ENCODE data around the gene UBE4A. TPM values are rescaled to one million over a fixed set of nuclear protein-coding genes. Genes with fewer than 3 reads are reported as not detected.

Gene UBE4A
- total and polyA plus RNA-seq, 9 of the 15 experiments (the other 6 are each of a cell fraction or from before 2014, with no cell fraction given) = 13.5 to 45.2 (median 26.8) TPM

DNA sequence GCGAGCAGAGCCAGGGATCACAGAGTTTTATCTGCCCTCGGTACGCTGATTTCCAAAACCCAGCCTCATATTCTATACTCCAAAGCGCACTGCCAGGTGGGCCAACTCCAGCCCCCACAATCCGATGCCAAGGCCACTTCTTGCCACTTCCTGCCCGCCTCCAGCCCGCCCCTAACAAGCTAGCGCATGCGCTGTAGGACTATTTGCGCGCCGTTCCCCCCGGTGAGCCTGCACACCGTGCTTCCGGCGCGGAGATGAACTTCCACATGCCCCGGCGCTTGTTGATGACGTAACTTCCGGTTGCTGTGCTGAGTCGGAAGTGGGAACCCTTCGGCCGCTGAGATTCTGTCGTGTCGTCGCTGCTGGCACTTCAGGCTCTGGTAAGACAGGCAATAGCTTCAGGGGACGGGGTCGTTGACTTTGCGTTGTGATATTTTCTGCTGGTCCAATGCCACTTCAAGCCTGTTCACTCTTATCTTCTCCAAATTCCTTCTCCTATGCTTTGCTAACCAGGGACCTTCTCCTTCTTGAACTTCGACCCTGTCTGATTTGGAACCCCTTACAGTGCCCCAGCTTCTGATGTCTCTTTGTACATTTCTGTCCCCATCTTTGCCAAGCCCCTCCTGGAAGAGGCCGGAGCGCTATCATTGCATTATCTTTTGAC is at the start of gene UBE4A (continued):
- TF ChIP-seq ZBTB5 (IDR thresholded peaks at IDR 0.05) (no peak), TOE1 (IDR thresholded peaks at IDR 0.05; ENCODE audit: borderline replicate concordance) (peak; percentile 65; the same call in 1 of the 2 replicates), TOE1 (CRISPR knock-in tag; IDR thresholded peaks at IDR 0.05; ENCODE audit: borderline replicate concordance, low read depth) (no peak), BCL6 (CRISPR knock-in tag; IDR thresholded peaks at IDR 0.05) (no peak), CEBPB (tag; IDR thresholded peaks at IDR 0.05) (peak; percentile 89), ZNF551 (CRISPR knock-in tag; IDR thresholded peaks at IDR 0.05) (no peak), RBM25 (IDR thresholded peaks at IDR 0.05; ENCODE audit: low read depth, low read length, severe bottlenecking) (no peak)
- TF ChIP-seq, protein P1, sequence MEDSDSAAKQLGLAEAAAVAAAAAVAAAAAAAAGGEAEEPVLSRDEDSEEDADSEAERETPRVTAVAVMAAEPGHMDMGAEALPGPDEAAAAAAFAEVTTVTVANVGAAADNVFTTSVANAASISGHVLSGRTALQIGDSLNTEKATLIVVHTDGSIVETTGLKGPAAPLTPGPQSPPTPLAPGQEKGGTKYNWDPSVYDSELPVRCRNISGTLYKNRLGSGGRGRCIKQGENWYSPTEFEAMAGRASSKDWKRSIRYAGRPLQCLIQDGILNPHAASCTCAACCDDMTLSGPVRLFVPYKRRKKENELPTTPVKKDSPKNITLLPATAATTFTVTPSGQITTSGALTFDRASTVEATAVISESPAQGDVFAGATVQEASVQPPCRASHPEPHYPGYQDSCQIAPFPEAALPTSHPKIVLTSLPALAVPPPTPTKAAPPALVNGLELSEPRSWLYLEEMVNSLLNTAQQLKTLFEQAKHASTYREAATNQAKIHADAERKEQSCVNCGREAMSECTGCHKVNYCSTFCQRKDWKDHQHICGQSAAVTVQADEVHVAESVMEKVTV (CRISPR knock-in tag; IDR thresholded peaks at IDR 0.05) = no peak

Data from K562 (cell line).